T-helper 2 cell (primary cell): Measurements from ENCODE around the gene BTBD9.

ENCODE experiments used
- DNase-seq, 5 experiments: peaks; one replicate each; pipeline versions ENCODE4 v3.0.0 to v3.0.0-alpha.2; 2012 to 2022

BTBD9 gene

DNA sequence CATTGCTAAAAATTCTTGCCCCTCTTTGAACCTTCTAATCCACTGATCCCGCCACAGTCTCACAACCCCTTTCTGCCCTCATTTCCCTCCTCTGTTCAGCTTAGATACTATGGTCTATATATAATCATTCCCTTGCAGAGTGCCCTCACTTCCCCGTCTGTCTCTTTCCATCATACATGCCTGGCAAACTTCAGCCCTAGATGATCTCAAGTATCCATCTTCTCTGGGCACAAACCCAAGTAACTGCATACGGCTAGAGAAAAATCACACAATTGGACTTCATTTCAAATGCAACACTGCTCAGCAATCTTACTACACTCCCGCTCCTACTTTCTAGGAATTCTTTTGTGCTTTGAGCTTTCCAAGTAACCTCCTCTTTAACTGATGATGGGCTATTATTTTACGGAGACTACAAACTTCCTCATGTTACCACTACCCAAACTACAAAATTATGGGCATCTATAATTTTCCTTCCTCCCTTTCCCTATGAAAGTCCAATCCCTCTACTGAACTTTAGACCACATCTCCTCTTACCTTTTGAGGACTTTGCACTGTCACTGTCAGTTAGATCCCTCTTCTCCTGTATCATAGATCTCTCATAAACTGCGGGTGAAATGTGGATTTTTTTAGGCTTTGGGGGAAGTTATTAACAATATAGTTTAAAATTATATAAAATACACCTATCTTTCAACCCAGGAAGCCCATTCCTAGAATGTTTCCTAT lies 135.6 kb downstream of the BTBD9 start:
- DNase-seq, result no peak

DNA sequence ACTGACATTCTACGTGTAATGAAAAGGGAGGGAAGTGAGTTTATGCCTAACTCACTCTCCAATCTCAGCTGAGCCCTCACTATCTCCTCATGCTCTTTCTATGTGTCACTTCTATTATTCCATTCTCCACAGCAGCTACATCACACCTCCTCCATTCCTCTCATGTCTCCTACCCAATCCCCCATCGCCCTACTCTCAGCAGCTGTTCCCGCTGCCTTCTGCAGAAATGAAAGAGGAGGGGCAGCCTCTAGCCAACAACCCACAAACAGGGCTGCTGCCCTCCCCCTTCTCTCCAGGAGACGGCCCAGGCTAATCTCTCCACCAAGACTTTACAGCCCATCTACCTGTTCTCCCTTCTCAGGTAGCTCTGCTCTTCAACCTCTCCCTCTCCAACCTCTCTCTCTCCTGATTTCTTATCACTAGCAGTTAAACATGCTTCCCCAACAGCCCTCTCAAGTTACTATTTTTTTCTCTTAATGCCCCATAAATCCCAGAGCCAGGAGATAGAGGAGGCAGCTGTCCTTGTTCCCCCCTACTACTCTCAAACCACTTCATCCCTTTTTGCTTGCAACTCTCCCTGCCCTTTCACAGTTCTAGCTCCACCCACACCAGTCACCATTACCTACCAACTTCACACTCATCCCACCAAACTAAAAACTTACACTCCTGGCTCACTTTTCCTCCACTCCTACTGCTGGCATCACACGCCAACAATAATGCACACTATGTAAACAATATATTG lies 136.5 kb downstream of the BTBD9 start:
- no peak for DNase-seq

DNA sequence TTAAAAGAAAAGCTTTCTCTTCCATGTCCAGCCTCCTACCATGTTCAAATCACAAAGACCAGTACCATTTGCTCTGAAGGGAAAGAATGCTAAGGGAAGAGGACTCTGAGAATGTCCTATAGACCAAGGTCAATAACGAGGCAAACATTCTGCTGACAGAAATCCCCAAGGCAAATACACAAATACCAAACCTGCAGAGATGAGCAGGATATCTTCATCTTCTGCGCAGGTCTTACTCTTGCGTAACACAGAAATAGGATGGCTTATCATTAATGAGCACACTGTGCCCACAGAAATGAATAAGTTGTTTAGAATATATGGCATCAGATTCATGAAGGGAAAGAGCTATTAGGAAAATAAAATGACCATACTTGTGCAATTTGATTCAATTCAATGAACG lies 137.3 kb downstream of the BTBD9 start:
- no peak for DNase-seq

DNA sequence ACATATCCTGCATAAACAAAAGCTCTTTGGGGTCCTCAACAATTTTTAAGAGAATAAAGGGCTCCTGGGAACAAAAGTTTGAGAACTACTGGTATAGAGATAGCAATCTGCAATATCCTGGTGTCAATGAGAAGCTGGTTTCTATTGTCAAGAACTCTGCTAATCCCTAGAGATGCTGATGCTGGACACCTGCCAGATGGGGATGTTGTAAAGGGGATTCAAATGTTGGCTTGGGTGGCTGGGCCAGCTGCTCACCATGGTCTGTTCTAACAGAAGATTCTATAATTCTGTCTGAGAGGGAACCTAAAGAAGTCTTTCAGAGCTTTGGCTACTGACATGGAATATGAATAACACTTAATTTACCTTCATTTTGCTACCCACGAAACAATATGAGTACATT lies 137.8 kb downstream of the BTBD9 start:
- DNase-seq, result no peak

DNA sequence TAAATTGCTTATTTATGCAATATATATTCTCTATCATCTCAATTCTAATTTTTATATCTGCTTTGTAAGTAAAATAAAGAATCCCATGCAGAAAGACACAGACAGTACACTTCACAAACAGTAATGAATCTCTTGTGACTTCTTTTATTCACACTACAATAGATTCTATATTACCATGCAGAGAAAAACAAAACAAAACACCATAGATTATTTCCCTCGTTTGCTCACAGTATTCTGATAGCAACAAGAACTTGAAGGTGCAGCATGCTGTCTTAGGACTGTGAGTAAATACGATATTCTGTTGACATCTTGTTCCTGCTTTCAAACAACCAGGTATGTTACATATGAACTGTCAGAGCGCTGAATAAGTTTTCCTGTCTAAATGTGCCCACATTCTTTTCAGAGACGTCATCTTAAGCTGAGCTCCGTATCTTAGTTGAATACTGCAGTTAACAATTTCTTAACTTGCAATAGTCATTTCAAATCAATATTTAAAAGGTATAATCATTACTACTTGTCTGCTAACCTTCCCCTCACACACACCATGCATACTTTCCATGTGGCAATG lies 140.1 kb downstream of the BTBD9 start:
- no peak for DNase-seq

DNA sequence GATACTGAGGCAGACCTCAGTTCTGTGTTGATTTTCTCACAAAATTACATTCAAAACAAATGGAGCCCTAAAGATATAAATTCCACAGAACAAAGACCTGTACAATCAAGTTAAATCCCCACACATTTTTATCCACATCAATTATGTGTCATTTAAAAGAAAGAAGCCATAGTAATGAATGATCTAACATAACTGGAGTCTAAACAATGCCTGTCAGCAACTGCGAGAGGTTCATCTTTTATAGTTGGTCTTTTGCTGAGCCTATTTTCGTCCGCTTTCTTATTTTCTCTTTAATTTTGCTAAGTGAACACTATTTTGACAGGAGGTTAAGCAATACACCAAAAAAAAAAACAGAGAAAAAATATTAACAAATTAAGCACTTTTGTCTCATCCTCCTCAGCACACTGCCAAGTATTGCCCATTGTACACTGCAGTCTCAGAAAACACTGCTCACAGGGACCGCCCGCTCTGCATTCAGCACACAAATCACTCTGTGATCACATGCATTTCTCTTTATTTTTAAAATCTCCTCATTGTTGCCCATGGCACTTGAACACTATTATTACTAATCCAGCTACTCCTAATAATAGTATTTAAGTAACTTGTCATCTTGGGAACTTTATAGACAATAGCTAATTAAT lies 140.8 kb downstream of the BTBD9 start:
- DNase-seq, result no peak

DNA sequence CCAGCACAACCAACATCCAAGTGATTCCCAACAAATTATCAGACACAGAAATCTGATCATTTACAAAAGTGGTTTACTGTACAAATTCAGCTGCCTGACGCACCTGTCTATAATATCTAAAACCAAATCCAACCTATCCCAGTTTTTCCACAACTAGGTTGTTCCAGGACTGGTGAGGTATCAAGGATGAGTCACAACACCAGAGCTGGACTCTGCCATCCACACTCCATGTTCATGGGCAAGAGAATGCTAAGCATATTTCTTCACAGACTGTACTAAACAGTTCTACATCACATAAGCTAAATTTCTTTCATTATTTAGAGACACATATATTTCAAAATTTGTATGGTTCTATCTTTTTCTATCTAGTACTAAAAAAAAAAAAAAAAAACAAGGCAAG lies 141.6 kb downstream of the BTBD9 start:
- DNase-seq, result no peak

DNA sequence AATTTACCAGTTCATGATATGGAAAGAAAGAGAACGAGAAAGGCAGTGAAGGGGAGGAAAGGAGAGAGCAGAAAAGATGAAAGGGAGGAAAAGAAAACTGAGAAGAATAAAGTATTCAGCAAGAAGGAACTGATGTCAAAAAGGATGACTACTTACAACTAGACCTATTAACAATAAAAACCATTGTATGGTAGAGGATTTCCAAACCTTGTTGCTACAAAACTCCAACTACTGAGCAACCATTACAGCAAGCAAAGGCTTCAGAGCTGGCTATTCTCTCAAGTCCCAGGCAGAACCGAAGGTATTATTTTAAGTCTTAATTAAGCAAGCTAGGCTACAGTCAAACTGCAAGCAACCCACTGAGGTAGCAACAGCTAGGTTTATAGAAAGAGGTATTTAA lies 142.2 kb downstream of the BTBD9 start:
- DNase-seq, result no peak

DNA sequence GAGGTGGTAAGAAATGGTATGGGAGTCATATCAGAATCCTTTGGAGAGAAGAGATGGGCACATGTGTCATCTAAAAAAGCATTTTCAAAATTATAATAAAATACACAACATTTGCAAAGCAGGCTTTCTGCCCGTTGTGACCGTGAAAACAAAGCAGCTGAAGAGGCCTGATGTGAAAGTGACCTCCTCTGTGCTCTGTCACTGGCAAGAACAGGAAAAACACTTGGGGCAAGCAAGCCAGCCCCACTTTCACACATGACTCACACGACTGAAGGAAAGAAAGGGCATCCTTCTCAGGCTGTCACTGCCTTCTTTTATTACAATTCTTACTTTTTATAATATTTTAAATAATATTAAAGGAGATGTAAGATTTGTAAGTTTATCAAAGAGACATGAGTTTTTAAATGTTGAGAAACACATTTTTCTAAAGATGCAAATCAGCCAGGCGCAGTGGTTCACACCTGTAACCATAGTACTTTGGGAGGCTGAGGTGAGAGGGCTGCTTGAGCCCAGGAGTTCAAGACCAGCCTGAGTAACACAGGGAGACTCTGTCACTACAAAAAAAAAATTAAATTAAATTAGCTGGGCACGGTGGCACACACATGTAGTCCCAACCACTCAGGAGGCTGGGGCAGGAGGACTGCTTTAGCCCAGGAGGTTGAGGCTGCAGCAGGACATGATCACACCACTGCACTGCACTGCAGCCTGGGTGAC lies 143.7 kb downstream of the BTBD9 start:
- DNase-seq, result no peak

DNA sequence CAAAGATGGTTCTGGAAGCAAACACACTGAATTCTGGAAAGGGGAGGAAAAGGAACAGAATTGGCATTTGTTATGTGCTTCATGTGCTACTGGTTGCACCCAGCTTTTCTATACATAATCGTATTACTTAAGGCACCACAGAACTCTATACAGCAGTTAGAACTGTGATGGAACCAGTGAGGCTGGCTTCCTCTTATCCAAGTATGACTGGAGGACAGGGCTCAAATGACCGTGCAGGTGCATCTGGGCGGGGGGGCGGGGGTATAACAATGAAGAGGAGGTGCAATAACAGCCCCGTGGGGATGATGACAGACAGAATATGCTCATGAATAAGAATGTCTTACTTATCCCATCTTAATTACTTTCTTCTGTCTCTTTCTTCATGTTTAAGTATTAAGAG lies 144.2 kb downstream of the BTBD9 start:
- peak in 1 of 5 experiments; percentile 14 for DNase-seq

DNA sequence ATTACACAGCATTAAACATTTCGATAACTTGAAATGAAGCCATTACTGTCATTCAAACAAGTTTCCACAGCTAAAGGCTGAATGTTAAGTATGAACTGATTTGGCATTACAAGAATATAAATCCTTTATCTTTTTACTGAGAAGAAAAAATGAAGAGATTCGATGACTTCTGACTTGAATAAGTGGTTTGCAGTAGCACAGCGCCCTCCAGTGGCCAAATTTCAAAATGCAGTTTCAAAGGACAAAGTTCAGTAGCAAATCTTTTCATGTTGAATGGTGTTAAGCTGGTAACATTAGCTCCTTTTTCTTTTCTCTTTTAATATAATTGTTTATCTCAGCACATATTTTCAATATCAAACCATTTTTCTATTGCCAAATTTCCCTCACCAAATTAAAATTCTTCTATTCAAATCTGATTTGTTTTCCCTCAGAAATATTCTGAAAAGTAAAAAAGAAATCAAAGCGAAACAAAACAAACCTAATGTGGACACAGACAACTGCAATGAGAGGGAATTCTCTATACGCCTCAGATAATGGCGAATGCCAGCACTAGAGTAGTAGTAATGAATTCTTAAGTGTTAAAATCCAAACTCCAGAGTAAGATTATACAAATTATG lies 145.7 kb downstream of the BTBD9 start:
- peak; percentile 30 to 75 (median 54) for DNase-seq

DNA sequence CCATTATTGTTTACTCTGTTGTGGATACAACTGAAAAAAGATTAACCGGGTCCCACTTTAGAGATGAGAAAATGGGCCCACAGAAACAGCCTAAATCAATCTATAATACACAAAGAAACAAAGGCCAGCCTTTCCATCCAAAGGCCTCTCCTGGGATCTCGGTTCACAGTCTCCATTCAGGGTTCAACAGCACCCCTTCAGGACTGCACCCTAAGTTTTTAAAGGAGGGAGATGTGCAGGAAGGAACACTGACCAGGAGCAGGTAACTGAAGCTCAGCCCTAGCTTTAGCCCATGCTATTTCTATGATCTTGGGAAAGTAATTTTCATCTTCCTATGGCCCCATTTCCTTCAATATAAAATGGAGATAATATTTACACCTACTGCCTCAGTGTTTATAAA lies 147.7 kb downstream of the BTBD9 start:
- DNase-seq, result no peak

DNA sequence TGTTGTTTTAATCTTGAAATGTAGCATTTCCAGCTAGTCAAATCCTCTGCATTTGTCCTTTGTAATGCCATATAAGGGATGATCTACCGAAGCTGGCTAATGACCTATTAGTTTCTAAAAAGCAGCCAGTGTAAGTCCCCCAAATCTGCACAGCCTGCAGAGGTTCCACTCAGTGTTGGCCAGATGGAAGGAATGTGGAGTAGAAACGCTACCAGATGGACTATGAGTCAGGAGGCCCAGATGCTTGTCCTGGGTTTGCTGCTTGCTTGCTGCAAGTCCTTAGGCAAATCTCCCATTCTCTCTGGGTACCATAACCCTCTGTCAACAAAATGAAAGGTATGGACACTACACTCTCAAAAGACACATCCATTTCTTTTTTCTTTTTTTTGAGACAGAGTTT lies 149.8 kb downstream of the BTBD9 start:
- DNase-seq, result no peak

DNA sequence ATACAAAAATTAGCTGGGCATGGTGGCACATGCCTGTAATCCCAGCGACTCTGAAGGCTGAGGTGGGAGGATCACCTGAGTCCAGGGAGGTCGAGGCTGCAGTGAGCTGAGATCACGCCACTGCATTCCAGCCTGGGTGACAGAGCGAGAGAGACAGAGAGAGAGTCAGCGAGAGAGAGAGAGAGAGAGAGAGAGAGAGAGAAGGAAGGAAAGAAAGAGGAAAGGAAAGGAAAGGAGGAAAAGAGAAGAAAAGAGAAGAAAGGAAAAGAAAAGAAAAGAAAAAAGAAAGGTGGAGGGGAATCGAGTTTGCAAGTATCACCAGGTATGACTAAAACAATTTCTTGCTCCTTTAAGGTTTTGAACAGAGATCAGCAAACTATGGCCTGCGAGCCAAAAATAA lies 152.3 kb downstream of the BTBD9 start:
- DNase-seq, result no peak

DNA sequence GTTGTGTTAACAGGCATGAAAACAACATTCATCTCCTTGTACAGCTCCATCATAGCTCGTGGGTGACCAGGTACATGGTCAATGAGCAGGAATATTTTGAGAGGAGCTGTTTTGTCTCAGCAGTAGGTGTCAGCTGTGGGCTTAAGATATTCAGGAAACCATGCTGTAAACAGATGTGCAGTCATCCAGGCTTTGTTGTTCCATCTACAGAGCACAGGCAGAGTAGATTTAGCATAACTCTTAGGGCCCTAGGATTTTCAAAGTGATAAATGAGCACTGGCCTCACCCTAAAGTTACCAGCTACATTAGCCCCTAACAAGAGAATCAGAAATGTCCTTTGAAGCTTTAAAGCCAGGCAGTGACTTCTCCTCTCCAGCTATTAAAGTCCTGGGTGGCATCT lies 154.2 kb downstream of the BTBD9 start:
- DNase-seq, result no peak

DNA sequence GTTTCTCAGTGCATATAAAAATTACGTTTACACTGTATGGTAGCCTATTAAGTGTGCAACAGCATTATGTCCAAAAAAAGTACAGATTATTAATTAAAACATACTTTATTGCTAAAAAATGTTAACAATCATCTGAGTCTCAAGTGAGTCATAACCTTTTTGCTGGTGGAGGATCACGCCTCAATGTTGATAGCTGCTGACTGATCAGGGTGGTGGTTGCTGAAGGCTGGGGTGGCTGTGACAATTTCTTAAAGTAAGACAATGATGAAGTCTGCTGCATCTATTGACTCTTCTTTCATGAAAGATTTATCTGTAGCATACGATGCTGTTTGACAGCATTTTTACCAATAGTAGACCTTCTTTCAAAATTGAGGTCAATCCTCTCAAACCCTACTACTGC lies 155.1 kb downstream of the BTBD9 start:
- no peak for DNase-seq

DNA sequence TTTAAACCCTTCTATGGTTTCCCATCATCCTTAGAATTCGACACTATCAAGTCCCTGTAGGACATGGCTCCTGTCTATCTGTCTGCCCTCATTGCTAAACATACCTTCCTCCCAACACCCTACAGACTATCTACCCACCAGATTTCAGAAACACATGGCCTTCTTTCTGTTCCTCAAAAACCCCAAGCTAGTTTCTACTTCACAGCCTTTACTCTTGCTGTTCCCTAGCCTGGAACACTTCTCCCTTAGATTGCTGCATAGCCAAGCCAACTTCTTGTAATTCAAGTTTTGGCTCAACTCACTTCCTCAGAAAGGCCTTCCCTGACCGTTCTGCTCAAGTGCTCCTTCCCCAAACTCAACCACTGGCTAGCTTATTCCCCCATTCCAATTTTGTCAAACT lies 156.2 kb downstream of the BTBD9 start:
- no peak for DNase-seq

DNA sequence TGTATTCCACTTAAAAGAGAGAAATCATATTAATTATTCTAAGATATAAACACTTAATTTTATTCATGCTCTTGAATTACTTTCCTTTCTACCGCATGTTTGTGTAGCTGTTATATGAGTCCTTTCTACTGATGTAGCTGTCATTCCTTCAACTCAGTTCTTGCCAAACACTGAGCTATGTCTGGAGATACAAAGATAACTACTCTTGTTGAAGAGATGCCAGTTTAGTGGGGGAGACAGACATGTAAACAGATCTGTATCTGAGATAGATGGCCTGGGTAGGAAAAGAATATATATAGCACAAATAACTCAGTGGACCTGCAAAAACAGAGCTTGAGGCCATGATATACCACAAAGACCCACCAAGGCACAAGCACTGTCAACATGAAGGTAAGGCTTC lies 157.3 kb downstream of the BTBD9 start:
- no peak for DNase-seq

DNA sequence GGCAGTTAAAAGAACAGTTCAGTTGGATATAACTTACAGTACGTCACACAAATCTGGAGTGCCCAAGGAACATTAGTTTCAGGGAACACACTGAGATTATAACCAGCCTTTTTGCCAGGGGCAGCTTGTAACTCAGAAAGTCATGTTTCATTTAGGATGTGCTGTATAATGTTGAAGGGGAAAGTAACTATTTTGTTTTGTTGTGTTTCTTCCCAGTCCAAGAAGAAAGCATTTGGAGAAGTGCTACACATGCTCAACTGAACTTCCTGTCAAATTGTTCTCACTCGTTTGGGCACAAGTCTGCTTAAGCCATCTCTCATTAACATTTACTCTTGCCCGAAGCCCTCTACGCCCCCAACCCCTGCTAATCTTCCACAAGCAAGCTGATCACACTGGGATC lies 157.9 kb downstream of the BTBD9 start:
- no peak for DNase-seq

DNA sequence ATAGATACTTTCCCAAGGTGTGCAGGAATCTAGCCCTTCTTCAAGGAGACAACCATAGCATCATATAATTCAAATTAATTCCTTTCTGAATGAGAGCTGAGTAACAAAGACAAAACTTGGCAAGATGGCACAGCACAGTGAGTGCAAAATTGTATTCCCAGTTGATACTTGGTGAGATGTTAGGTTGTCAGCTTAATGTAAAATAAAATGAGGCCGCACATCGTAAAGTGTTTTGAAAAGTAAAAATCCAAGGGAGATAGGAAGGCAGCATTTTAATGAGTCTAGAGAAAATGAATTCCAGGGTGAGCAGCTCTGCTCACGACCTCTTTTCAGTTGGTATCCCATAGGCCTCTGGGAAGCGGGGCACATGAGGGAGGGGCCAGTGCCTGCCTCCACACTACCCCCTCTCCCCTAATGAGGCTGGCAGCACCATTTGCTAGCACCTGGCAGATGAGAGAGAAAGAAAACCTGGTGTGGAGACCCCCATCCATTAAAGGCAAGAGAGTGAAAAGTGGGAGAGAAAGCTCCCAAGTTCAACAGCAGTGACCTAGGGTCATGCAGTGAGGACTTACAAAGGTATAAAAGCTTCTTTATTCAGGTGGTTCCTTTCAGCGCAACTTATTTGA lies 158.4 kb downstream of the BTBD9 start:
- DNase-seq, result no peak

DNA sequence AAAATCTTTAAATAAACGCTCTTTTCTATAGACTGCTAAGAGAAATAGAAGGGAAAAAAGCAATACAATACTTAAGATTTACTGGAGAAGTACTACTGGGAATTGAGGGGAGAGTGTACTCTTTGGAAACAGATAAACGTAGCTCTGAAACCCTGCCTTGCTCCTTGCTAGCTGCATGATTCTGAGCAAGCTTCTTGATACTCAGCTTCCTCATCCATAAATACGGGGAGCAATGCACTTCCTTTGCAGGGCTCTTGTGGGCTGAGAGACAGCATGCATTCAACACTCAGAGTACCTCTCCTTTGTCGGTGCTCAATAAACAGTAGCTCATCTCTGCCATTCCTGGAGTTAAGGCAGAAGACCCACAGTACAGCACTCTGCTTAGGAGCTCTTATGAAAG lies 159.7 kb downstream of the BTBD9 start:
- DNase-seq, result no peak

DNA sequence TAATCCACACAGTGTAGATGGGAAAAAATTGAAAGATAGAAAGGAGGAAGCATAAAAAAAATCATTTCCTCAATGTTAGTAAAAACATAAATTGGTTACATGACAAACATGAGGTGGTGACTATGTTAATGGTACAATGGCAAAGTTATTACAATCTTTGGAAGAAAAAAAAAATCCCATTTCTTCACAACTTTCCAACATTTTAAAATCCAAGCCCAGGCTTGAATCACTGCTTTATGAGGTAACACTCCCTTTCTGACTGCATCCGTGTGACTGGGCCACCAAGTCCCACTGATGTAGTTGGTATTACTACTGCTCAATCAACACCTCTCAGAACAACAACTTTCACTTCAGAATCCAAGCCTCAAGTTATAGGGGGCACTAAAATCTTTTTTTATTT lies 160.4 kb downstream of the BTBD9 start:
- DNase-seq, result no peak
